Sigmoid colon (tissue), 7 donors: ENCODE measurements around the gene ARID5A. TPM values are rescaled to one million over a fixed set of nuclear protein-coding genes. Genes with fewer than 3 reads are reported as not detected.
"Not testable (repeated sequence)": the region's sequence is repeated elsewhere in the genome, so short reads cannot be mapped to it uniquely, and the experiment has no call there.

Experiments used
- DNase-seq: peaks from one replicate; pipeline ENCODE4 v3.0.0-alpha.2; 2019
- H3K27ac ChIP-seq, 4 donors: fragments of 200-600 bp; sonication (generic); one replicate each; pipeline ENCODE4 v1.5.1; 2016 to 2019; ENCODE audit warnings: mild to moderate bottlenecking in 1 of 4
- H3K27me3 ChIP-seq, 3 donors: fragments of 200-600 bp; sonication (generic); one replicate each; pipeline ENCODE4 v1.5.1; 2019; ENCODE audit warnings: mild to moderate bottlenecking in 1 of 3
- H3K36me3 ChIP-seq, 4 donors: fragments of 200-600 bp; sonication (generic); one replicate each; pipeline ENCODE4 v1.5.1; 2016 to 2019
- H3K4me1 ChIP-seq, 4 donors: fragments of 200-600 bp; sonication (generic); one replicate each; pipeline ENCODE4 v1.5.1; 2017 to 2019
- H3K4me3 ChIP-seq, 4 donors: fragments of 200-600 bp; sonication (generic); one replicate each; pipeline ENCODE4 v1.5.1; 2017 to 2019; ENCODE audit warnings: mild to moderate bottlenecking in 2 of 4, moderate library complexity in 1 of 4
- H3K9me3 ChIP-seq, 4 donors: fragments of 200-600 bp in 3 of 4; sonication (generic) in 3 of 4; one replicate each; pipeline versions ENCODE4 v1.5.1 to v1.6.1; 2013 to 2019
- EP300 ChIP-seq, 4 donors: sonication (generic); formaldehyde crosslinking; IDR thresholded peaks; one replicate each; pipeline ENCODE4 v1.6.1; 2017; ENCODE audit warnings: antibody characterized with exemption in 4 of 4
- POLR2A ChIP-seq, 2 donors: fragments of 450-650 bp; IDR thresholded peaks; one replicate each; pipeline ENCODE4 v1.6.1; 2016; ENCODE audit warnings: antibody characterized with exemption in 2 of 2, mild to moderate bottlenecking in 2 of 2, moderate library complexity in 2 of 2
- POLR2AphosphoS5 ChIP-seq, 4 donors: sonication (generic); formaldehyde crosslinking; IDR thresholded peaks; one replicate each; pipeline ENCODE4 v1.6.1; 2017; ENCODE audit warnings: antibody characterized with exemption in 4 of 4
- WGBS, 2 donors: extraction: QIAGEN DNeasy Blood & Tissue Kit; methylation state at CpG; one replicate each; pipeline ENCODE4 v1.1.7; 2013; 5-methylcytosine and 5-hydroxymethylcytosine counted together
- intact Hi-C: fragments of 100-400 bp; cut with DNase I; formaldehyde crosslinking; loops from one replicate; pipeline ENCODE4 v1.15.1; 2023
- polyA plus RNA-seq, 3 donors: library from polyadenylated mRNA; stranded (reverse); fragments of 200-250 nt; gene quantifications; one replicate each; pipeline ENCODE4 v1.2.3, GENCODE V29; 2013
- total RNA-seq, 4 donors: library from RNA; depleted of rRNA; stranded (reverse); fragments of >200 nt; gene quantifications; one replicate each; pipeline ENCODE4 v1.1.0, GENCODE V29; 2016
- TF ChIP-seq, protein P1 (sequence below), 4 experiments: fragments of 450-650 bp in 3 of 4; fragments of 200-600 bp in 1 of 4; IDR thresholded peaks; one replicate each; pipeline ENCODE4 v1.5.1; 2016 to 2019; ENCODE audit warnings: antibody characterized with exemption in 4 of 4, mild to moderate bottlenecking in 3 of 4, moderate library complexity in 2 of 4
- donor health status: healthy with polysubstance abuse.
- donor health status: Bipolar disorder and iron deficiency.
- donor health status: healthy.

ARID5A gene
- total and polyA plus RNA-seq, 7 donors: 7.8 to 179 (median 17.9) TPM

DNA sequence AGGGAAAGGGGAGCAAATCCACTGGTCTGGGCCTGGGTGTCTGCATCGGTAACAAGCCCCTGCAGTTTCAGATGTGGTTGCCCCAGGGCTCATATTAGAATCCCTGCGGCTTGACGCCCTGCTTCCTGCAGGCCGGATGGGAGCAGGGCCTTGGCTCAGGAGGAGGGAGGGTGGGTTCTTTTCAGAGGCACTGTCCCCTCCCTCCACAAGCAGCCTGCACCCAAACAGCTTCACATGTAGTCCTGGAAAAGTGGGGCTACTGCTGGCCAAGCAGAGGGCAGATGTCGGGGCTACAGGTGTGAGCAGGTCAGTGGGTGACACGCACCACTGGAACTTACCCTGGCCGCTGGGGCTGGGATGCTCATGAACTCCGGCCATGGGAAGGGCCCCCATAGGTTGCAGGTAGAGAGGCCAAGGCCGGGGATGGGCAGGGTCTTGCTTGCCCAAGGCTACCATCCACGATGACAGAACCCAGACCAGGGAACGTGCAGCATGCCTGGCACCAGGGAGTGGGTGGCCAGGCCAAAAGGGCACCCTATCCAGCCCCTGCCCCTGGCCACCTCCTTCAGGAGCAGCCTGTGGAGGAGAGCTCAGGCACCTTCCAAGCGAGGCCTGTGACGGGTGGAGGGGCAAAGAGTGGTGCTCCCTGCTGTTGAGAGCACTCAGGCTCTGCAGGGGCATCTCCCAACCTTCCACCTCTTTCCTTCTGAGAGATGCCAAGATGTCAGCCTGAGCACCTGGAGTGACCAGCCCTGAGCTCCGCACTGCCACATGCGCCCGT lies 16.8 kb downstream of the ARID5A start:
- H3K36me3 ChIP-seq: peaks cover 6 to 49% (median 28%) of the 10 kb centered on the region in 4 donors
- no peak for TF ChIP-seq POLR2A (IDR thresholded peaks at IDR 0.05)
- TF ChIP-seq, protein P1, sequence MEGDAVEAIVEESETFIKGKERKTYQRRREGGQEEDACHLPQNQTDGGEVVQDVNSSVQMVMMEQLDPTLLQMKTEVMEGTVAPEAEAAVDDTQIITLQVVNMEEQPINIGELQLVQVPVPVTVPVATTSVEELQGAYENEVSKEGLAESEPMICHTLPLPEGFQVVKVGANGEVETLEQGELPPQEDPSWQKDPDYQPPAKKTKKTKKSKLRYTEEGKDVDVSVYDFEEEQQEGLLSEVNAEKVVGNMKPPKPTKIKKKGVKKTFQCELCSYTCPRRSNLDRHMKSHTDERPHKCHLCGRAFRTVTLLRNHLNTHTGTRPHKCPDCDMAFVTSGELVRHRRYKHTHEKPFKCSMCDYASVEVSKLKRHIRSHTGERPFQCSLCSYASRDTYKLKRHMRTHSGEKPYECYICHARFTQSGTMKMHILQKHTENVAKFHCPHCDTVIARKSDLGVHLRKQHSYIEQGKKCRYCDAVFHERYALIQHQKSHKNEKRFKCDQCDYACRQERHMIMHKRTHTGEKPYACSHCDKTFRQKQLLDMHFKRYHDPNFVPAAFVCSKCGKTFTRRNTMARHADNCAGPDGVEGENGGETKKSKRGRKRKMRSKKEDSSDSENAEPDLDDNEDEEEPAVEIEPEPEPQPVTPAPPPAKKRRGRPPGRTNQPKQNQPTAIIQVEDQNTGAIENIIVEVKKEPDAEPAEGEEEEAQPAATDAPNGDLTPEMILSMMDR (IDR thresholded peaks at IDR 0.05): no peak
- TF ChIP-seq POLR2AphosphoS5 (IDR thresholded peaks at IDR 0.05): no peak
- no peak for TF ChIP-seq EP300 (IDR thresholded peaks at IDR 0.05)
- H3K27ac ChIP-seq: peak overlapping the region in 1 of 4 donors; percentile 53
- no peaks in the 10 kb centered on the region for H3K27me3 ChIP-seq
- no peak for DNase-seq
- peaks cover 0 to 14% (median 11%) of the 10 kb centered on the region in 4 donors for H3K4me1 ChIP-seq
- H3K9me3 ChIP-seq: no peaks in the 10 kb centered on the region
- intact Hi-C loops: loop anchor here (5.0 kb wide), 1 partner anchor 46 kb away; the partner anchor contains the start of gene NEURL3
- 93% methylated on average over 16 of the region's 16 CpGs for WGBS, 2 donors
- H3K4me3 ChIP-seq: no peak overlapping the region

DNA sequence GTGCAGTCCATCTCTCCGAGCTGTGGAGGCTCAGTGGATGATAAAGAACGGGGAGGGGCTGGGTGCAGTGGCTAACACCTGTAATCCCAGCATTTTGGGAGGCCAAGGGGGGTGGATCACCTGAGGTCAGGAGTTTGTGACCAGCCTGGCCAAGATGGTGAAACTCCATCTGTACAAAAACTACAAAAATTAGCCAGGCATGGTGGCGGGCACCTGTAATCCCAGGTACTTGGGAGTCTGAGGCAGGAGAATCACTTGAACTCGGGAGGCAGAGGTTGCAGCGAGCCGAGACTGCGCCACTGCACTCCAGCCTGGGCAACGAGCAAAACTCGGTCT lies 17.4 kb downstream of the ARID5A start:
- not testable (repeated sequence) for H3K27me3 ChIP-seq, DNase-seq, H3K9me3 ChIP-seq
- Histone ChIP-seq H3K4me3 (peak overlapping the region in 2 of 4 donors; percentile 8 to 10), H3K4me1 (peaks cover 0 to 12% (median 10%) of the 10 kb centered on the region in 4 donors), H3K27ac (peak overlapping the region in 2 of 4 donors; percentile 32 to 53), H3K36me3 (peaks cover 6 to 43% (median 23%) of the 10 kb centered on the region in 4 donors)
- WGBS, 2 donors: 49 to 50% methylated on average over 9 of the region's 9 CpGs
- intact Hi-C loops: loop anchor here (2.0 to 5.0 kb wide), 3 partner anchors 27 to 145 kb away; partner anchors contain the start of gene NEURL3

DNA sequence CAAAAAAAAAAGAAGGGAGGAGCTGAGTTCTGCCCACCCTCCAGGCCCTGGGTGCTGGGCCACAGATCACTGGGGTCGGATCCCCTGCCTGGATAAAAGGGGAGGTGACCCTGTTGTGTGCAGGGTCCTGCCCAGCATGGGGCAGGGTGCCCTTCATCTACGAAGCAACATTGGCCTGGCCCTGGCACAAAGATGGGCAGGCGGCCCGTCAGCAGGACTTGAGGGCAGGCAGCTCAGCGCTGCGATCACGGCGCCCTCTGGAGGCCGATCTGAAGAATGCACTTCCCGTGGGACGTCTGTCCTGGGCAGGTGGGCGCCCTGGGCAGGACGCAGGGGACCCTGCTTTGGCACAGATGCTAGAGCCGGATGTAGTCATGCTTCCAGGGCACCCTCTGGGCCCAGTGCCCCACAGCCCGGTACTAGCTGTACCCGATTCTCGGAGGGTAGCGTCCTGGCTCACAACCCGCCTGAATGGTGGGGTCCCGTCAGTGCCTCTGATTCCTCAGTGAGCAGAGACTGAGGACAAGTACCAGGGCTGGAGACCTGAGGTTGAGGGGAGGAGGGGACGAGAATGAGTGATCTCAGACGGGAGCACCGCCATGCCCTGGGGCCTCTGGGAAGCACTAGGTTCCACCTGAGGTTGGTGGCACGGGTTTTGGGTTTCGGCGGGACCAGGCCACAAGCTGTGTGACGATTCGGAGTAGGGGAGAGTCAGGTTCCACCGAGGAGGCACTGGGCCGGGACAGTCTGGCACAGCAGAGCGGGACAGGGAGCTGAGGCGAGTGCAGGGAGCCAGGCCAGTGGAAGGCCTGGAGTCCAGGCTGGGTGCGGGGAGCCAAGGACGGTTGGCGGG lies 18.0 kb downstream of the ARID5A start:
- intact Hi-C loops: loop anchor here (2.0 to 5.0 kb wide), 3 partner anchors 28 to 146 kb away; partner anchors contain the start of gene NEURL3
- 39 to 40% methylated on average over 35 of the region's 35 CpGs for WGBS, 2 donors
- Histone ChIP-seq H3K9me3 (no peaks in the 10 kb centered on the region), H3K27ac (peak overlapping the region in 2 of 4 donors; percentile 32 to 53), H3K27me3 (no peaks in the 10 kb centered on the region), H3K36me3 (peaks cover 2 to 37% (median 18%) of the 10 kb centered on the region in 4 donors), H3K4me3 (peak overlapping the region in 2 of 4 donors; percentile 8 to 10), H3K4me1 (peaks cover 0 to 12% (median 10%) of the 10 kb centered on the region in 4 donors)
- no peak for TF ChIP-seq EP300 (IDR thresholded peaks at IDR 0.05)
- no peak for TF ChIP-seq POLR2A (IDR thresholded peaks at IDR 0.05)
- peak in 2 of 4 donors; percentile 44 to 61 for TF ChIP-seq POLR2AphosphoS5 (IDR thresholded peaks at IDR 0.05)
- TF ChIP-seq, protein P1 (IDR thresholded peaks at IDR 0.05): peak; percentile 70 to 99 (median 92)
- peak; percentile 91 for DNase-seq

DNA sequence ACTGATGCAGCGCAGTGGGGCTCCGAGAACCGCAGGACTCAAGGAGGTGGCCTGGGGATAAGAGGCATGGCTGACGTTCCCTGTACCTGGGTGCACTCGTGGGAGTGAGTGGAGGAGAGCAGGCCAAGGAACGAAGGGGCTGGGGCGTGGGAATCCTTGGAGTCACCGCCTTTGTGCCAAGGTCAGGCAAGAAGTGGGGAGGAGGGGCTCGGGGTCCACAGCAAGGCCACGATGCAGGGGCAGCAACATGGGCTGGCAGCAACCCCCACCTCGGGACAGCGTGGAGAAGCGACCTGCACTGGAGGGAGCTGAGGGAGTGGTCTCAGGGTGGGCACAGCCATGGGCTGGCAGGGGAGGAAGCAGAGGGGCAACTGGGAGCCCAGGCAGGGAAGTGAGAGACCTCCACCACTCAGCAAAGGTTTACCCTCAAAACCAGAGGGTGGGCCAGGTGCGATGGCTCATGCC lies 18.6 kb downstream of the ARID5A start:
- TF ChIP-seq EP300 (IDR thresholded peaks at IDR 0.05): no peak
- H3K4me3 ChIP-seq: no peak overlapping the region
- peaks cover 0 to 31% (median 15%) of the 10 kb centered on the region in 4 donors for H3K36me3 ChIP-seq
- intact Hi-C loops: loop anchor here (2.0 kb wide), 2 partner anchors 28 to 146 kb away; no protein-coding TSS in a partner anchor
- peaks cover 0 to 12% (median 10%) of the 10 kb centered on the region in 4 donors for H3K4me1 ChIP-seq
- no peaks in the 10 kb centered on the region for H3K27me3 ChIP-seq
- H3K27ac ChIP-seq: no peak overlapping the region
- H3K9me3 ChIP-seq: no peaks in the 10 kb centered on the region
- DNase-seq: no peak
- 85 to 88% methylated on average over 14 of the region's 14 CpGs for WGBS, 2 donors

DNA sequence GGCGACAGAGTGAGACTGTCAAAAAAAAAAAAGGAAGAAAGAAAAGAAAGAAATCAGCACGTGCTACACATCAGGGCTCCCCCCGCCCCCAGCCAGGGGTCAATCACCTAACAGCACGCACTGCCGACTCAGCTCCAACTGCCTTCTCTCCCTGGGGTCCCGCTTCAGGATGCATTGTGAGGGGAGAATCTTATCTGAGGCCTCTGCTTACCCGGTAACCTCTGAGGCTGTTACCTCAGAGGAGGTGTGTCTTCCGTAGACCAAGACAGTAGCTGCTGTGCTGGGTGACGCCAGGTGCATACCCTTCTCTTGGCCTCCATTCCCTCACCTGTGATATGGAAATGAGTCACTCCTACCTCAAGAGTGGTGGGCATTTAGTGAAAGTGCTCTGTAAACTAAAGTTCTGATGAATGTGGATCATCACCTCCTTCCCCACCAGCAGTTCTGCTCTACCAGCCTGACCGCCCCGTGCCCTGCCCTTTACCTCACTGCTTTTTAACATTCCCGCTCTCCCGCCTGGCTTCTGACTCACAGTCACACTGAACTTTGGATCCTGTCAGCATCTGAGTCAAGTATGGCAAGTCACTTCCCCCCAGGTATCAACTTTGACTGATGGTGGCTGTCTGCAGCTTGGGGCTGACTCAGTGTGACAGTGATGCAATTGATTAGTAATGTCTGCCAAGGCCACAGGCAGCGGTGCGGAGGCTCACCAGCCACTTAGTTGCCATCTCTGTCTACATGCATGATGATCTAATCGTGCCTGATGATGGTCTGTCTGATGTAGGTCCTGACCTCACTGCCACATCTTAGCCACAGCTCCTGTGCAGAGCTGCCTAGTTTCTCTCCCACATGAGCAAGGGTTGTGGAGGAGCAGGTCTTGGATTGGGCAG lies 20.1 kb downstream of the ARID5A start:
- Histone ChIP-seq H3K4me1 (peaks cover 0 to 12% (median 10%) of the 10 kb centered on the region in 4 donors), H3K27ac (no peak overlapping the region), H3K36me3 (peaks cover 0 to 16% (median 3%) of the 10 kb centered on the region in 4 donors), H3K9me3 (no peaks in the 10 kb centered on the region), H3K27me3 (no peaks in the 10 kb centered on the region), H3K4me3 (no peak overlapping the region)
- intact Hi-C loops: no loop called here
- TF ChIP-seq POLR2AphosphoS5 (IDR thresholded peaks at IDR 0.05) (no peak), EP300 (IDR thresholded peaks at IDR 0.05) (no peak), POLR2A (IDR thresholded peaks at IDR 0.05) (no peak)
- TF ChIP-seq, protein P1 (IDR thresholded peaks at IDR 0.05): no peak
- no peak for DNase-seq
- WGBS, 2 donors: 33 to 70% methylated on average over 16 of the region's 16 CpGs

DNA sequence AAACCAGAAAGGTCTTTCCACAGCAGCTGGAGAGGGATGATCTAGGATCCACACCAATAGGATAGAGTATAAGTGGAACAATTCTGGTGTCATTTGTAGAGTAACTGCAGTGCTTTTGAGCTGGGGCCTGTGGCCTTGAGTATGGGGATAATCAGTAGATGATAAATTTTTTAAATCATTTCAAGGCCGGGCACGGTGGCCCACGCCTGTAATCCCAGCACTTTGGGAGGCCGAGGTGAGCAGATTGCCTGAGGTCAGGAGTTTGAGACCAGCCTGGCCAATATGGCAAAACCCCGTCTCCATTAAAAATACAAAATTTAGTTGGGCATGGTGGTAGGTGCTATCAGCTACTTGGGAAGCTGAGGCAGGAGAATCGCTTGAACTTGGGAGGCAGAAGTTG lies 20.9 kb downstream of the ARID5A start:
- H3K9me3 ChIP-seq, H3K27ac ChIP-seq, intact Hi-C loops, H3K36me3 ChIP-seq, H3K27me3 ChIP-seq, H3K4me3 ChIP-seq, DNase-seq: not testable (repeated sequence)
- H3K4me1 ChIP-seq: peaks cover 0 to 12% (median 10%) of the 10 kb centered on the region in 4 donors
- WGBS, 2 donors: 90 to 94% methylated on average over 6 of the region's 6 CpGs
